ENCODE results near the gene KRTCAP2. TPM values are rescaled to one million over a fixed set of nuclear protein-coding genes. Genes with fewer than 3 reads are reported as not detected.
A peak's percentile ranks its signal among the peaks of the same experiment; 100 is the strongest.

The KRTCAP2 gene
- polyA plus RNA-seq, 1 donor (not counting 4 experiments of a cell fraction or from before 2014, with no cell fraction given): 127 TPM

- FAIRE-seq: no peak
- peak overlapping the region; percentile 44 to 66 (median 61) for H3K4me3 ChIP-seq (ENCODE audit: control insufficient read depth in 2 of 3, extremely low read depth in 1 of 3, insufficient read depth in 2 of 3, low read depth in 1 of 3, low read length in 3 of 3)
- peak overlapping the region; percentile 72 for H3K27ac ChIP-seq (ENCODE audit: control insufficient read depth, insufficient read depth, low read length)
- peak overlapping the region; percentile 85 for H3K9ac ChIP-seq (ENCODE audit: control insufficient read depth, extremely low read depth, insufficient read depth, low read length)
- H3K36me3 ChIP-seq (ENCODE audit: control insufficient read depth in 2 of 2, extremely low read depth in 1 of 2, insufficient read depth in 2 of 2, low read length in 2 of 2): peaks cover 2 to 5% of the 10 kb centered on the region in 2 experiments
- H3K9me1 ChIP-seq (ENCODE audit: control insufficient read depth, extremely low read depth, insufficient read depth, low read length): no peaks in the 10 kb centered on the region
- no peaks in the 10 kb centered on the region for H3K9me3 ChIP-seq (ENCODE audit: control insufficient read depth, low read depth, low read length)
- peak; percentile 62 for DNase-seq (ENCODE audit: low read depth, low spot score)
- H3K27me3 ChIP-seq (ENCODE audit: control insufficient read depth, extremely low read depth, insufficient read depth, low read length): no peaks in the 10 kb centered on the region
- H3K4me2 ChIP-seq (ENCODE audit: control insufficient read depth, extremely low read depth, insufficient read depth, low read depth, low read length): peak overlapping the region; percentile 84
- H4K20me1 ChIP-seq (ENCODE audit: control insufficient read depth, extremely low read depth, insufficient read depth, low read length): no peaks in the 10 kb centered on the region
- peaks cover 24% of the 10 kb centered on the region for H3K4me1 ChIP-seq (ENCODE audit: control insufficient read depth, extremely low read depth, insufficient read depth, low read length)
- TF ChIP-seq EZH2 (IDR thresholded peaks at IDR 0.05; ENCODE audit: low read length): no peak
- TF ChIP-seq CTCF (optimal IDR thresholded peaks at IDR 0.05 in 1 of 3, IDR thresholded peaks at IDR 0.05 in 1 of 3, conservative IDR thresholded peaks at IDR 0.05 in 1 of 3; ENCODE audit: extremely low read depth in 1 of 3, insufficient read depth in 2 of 3, low read length in 3 of 3): peak; percentile 88 to 97 (median 88)
- dilution Hi-C loops (cut with MboI; ENCODE audit: extremely low pct_ligation_motif_present, low sequenced_read_pairs): no loop called here
- H2AFZ ChIP-seq (ENCODE audit: control insufficient read depth, low read length): peak overlapping the region; percentile 84
- H3K79me2 ChIP-seq (ENCODE audit: control insufficient read depth, insufficient read depth, low read length): no peaks in the 10 kb centered on the region
Measured at GRCh38 chr1:155193275-155193990, 20.3 kb upstream of the KRTCAP2 start.

GRCh38 chr1:155192346-155193274 is 19.5 kb upstream of the KRTCAP2 start:
- peaks cover 24% of the 10 kb centered on the region for H3K4me1 ChIP-seq (ENCODE audit: control insufficient read depth, extremely low read depth, insufficient read depth, low read length)
- no peaks in the 10 kb centered on the region for H3K27me3 ChIP-seq (ENCODE audit: control insufficient read depth, extremely low read depth, insufficient read depth, low read length)
- H3K9me1 ChIP-seq (ENCODE audit: control insufficient read depth, extremely low read depth, insufficient read depth, low read length): no peaks in the 10 kb centered on the region
- H3K4me2 ChIP-seq (ENCODE audit: control insufficient read depth, extremely low read depth, insufficient read depth, low read depth, low read length): peak overlapping the region; percentile 84
- TF ChIP-seq EZH2 (IDR thresholded peaks at IDR 0.05; ENCODE audit: low read length) (no peak), CTCF (optimal IDR thresholded peaks at IDR 0.05 in 1 of 3, IDR thresholded peaks at IDR 0.05 in 1 of 3, conservative IDR thresholded peaks at IDR 0.05 in 1 of 3; ENCODE audit: extremely low read depth in 1 of 3, insufficient read depth in 2 of 3, low read length in 3 of 3) (no peak)
- H3K9me3 ChIP-seq (ENCODE audit: control insufficient read depth, low read depth, low read length): no peaks in the 10 kb centered on the region
- H3K4me3 ChIP-seq (ENCODE audit: control insufficient read depth in 2 of 3, extremely low read depth in 1 of 3, insufficient read depth in 2 of 3, low read depth in 1 of 3, low read length in 3 of 3): peak overlapping the region; percentile 44 to 66 (median 61)
- H3K36me3 ChIP-seq (ENCODE audit: control insufficient read depth in 2 of 2, extremely low read depth in 1 of 2, insufficient read depth in 2 of 2, low read length in 2 of 2): peaks cover 0 to 2% of the 10 kb centered on the region in 2 experiments
- peak overlapping the region; percentile 72 for H3K27ac ChIP-seq (ENCODE audit: control insufficient read depth, insufficient read depth, low read length)
- DNase-seq (ENCODE audit: low read depth, low spot score) (no peak), FAIRE-seq (no peak)
- peak overlapping the region; percentile 85 for H3K9ac ChIP-seq (ENCODE audit: control insufficient read depth, extremely low read depth, insufficient read depth, low read length)
- H4K20me1 ChIP-seq (ENCODE audit: control insufficient read depth, extremely low read depth, insufficient read depth, low read length): no peaks in the 10 kb centered on the region
- dilution Hi-C loops (cut with MboI; ENCODE audit: extremely low pct_ligation_motif_present, low sequenced_read_pairs): no loop called here
- peak overlapping the region; percentile 84 for H2AFZ ChIP-seq (ENCODE audit: control insufficient read depth, low read length)
- no peaks in the 10 kb centered on the region for H3K79me2 ChIP-seq (ENCODE audit: control insufficient read depth, insufficient read depth, low read length)

All from keratinocyte (primary cell).